ENCODE data around the gene ARAP1.

Gene ARAP1

GRCh38 chr11:72724851-72725723 lies 27.1 kb downstream of the ARAP1 start:
- no peak for DNase-seq (ENCODE audit: low read depth, low spot score)

DNA sequence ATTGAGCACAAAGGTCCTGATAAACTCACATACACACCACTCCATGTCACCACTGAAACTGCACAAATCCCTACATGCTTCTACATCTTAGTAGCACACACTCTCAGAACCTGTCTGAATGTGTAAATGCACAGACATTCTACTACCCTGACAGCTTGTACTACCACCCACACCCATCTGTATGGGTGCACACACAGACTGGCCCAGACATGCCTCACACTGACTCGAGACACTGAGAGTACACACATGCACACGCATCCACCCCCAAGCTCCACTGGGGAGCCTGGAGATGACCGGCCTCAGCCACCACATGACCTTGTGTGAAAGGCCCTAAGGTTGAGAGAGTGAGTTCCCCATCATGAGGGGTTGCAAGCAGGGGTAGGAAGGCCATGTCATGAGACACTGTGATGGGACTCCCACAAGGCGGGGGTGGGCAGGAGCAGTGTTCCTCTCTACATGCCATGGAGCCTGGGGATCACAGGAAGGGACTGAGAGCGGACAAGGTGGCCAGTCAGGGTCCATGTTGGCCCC lies 28.1 kb downstream of the ARAP1 start:
- no peak for DNase-seq (ENCODE audit: low read depth, low spot score)

GRCh38 chr11:72723508-72723907 lies 28.7 kb downstream of the ARAP1 start:
- DNase-seq (ENCODE audit: low read depth, low spot score) = no peak

DNA sequence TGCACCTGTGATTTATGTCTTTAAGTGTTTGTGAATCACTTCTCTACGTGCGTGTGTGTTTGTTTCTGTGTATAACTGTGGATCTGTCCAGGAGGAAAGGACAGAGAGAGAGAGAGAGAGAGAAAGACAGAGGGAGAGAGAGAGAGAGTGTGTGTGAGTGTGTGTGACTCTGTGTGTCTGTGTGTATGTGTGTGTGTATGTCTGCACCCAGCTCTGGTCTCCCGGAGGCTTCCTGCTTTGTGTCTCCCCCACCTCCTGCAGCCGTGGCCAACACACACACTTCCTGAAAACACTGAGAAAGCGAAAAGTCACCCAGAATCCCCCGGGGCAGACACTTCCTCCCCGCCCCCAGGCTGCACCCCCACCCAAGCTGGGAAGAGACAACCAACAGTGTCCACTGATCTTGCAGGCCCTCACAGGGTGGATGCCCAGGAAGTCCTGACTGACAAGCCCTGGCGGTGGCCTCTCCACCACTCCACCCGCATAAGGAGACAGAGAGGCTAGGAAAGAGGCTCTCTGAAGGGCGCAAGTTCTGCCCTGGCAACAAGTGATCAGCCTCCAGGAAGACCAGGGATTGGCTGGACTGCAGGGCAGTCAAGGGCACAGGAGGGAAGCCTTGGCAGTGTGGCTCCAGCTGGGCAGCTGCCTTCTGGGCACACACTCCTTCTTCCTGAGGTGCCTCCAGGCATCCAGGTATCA lies 30.0 kb downstream of the ARAP1 start:
- no peak for DNase-seq (ENCODE audit: low read depth, low spot score)

DNA sequence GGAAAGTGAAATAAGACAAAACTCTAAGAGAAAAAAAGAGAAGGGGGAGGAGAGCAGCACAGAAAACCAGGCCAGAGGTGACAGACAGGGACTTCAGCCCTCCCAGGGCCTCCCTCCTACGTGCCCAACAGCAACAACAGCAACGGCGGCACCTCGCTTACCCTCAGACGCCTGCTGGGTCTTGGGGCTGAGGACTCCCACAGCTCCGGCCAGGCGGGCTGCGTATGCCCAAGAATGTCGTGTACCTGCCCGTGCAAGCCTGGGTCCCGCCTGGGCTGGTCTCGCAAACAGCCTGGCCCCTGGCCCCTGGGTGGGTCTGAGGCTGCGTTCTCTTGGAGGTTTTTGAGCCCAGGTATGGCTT lies 30.5 kb downstream of the ARAP1 start:
- no peak for DNase-seq (ENCODE audit: low read depth, low spot score)

GRCh38 chr11:72721276-72721675 lies 30.9 kb downstream of the ARAP1 start:
- no peak for DNase-seq (ENCODE audit: low read depth, low spot score)

DNA sequence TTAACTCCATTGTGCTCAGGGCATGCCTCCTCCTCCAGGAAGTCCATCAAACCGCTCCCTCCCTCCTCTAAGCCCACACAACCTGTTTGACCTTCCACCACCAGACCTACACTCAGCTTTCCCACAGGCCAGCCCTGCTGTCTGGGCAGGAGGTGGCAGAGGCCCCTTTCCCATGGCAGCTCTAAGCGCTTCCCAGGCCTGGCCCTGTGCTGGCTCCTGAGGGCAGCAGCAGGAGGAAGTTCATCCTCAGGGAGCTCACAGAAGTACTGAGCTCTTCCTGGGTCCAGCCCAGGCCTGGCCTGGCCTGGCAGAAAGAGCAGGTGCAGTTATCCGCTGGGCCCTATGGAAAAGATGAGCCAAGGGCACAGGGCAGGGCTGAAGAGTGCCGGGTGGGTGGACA lies 31.4 kb downstream of the ARAP1 start:
- DNase-seq (ENCODE audit: low read depth, low spot score) = no peak

DNA sequence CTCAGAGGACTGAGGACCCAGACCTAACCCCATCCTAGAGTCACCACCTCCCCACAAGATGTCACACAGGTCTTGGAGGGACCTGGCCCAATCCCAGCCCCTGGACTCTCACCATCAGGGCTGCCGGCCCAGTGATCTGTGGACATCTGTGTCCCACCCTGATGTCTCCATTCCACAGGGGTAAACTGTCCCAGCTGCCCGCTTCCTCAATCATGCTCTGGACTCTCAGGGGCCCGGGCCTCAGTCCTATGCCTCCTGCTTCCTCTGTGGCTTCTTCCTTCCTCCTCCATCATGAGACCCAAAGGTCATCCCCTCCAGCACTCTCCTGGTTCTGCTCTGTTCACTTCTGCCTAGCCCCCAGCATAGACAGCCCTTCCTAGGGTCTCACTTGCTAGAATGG lies 32.2 kb downstream of the ARAP1 start:
- no peak for DNase-seq (ENCODE audit: low read depth, low spot score)

DNA sequence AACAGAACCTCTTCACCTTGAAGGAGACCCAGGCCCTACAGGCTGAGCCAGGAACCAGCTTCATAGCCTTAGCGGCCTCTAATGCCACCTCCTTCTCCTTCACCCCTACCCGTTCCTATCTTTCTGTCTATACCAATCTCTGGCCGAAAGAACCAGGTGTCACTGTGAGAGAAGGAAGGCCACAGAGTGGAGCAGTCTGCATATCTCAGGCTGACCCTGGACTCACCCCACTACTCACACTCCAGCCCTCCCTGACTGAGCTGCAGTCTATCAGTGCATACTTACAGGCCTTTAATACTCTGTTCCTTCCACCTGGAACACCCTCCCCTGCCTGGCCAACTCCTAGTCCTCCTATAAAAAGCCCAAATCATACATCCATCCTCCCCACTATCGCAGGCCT lies 32.7 kb downstream of the ARAP1 start:
- no peak for DNase-seq (ENCODE audit: low read depth, low spot score)

GRCh38 chr11:72719144-72719543 lies 33.1 kb downstream of the ARAP1 start:
- DNase-seq (ENCODE audit: low read depth, low spot score) = no peak

- DNase-seq (ENCODE audit: low read depth, low spot score) = no peak
Measured at GRCh38 chr11:72718101-72718501, 34.1 kb downstream of the ARAP1 start.

DNA sequence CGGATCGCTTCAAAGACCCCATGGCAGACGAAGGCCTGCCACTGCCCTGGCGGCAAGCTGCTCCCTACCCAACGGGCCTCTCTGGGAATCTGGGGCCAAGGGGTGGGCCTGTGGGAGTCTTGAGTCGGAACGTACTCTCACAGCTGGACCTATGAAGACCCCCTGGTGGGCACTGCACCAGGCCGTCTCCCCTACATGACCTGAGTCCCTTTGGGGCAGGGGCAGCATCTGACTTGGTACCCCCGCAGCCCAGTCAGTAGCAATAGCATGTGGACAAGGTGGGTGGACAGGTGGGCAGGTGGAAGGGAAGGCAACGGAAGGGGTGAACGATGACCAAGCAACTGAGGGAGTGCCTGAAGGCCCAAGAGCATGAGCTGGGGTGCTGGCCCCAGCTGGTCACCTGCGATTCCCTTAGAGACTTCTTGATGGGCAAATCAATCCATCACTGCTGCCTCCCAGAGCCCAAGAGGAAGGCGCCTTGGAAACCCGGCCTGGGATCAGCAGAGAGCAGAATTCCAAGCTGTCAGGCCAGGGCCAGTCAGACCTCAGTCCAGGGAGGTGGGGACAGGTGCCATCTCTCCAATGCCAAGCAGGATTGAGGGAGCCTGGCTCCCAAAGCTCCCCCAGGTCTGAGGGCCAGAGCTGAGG lies 35.3 kb downstream of the ARAP1 start:
- DNase-seq (ENCODE audit: low read depth, low spot score) = no peak

DNA sequence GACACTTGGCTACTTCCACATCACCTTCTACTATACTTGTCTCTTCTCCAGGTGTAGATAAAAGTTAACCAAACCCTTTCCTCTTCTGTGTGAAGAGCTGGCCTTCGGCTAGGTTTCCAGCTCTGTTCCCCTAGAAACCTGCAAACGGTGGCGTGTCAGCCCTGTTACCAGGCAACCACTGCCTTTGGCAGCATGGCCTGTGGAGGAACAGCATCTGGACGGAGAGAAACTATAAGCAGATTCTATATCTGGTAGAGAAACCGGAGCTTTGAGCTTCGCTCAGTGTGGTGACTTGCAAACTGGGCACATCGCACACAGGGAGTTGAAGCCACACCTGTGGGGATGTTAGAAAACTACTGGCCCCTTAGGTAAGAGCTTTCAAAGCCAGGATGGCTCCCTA lies 35.9 kb downstream of the ARAP1 start:
- no peak for DNase-seq (ENCODE audit: low read depth, low spot score)

- DNase-seq (ENCODE audit: low read depth, low spot score) = no peak
Measured at GRCh38 chr11:72712841-72713240, 39.4 kb downstream of the ARAP1 start.

- no peak for DNase-seq (ENCODE audit: low read depth, low spot score)
Measured at GRCh38 chr11:72712168-72712751, 39.9 kb downstream of the ARAP1 start.

- DNase-seq (ENCODE audit: low read depth, low spot score) = no peak
Measured at GRCh38 chr11:72711141-72711540, 41.1 kb downstream of the ARAP1 start.

DNA sequence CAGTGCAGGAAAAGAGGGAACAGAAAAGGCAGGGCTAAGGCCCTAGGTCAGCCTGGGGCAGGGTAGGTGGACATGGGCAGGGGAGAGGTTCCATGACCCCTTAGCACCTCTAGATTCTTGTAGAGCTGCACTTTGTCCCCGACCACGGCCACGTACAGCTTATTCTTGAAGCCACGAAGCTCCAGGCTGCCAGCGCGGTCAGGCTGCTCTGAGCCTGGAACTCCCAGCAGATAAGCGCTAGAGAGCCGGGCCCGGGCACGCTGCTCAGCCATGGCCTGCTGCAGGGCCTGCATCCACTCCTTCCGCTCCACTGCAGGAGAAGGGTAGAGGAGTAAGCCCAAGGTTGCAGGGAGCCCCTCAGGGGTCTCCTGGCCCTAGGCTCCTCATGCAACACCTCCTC lies 41.9 kb downstream of the ARAP1 start:
- DNase-seq (ENCODE audit: low read depth, low spot score) = no peak

DNA sequence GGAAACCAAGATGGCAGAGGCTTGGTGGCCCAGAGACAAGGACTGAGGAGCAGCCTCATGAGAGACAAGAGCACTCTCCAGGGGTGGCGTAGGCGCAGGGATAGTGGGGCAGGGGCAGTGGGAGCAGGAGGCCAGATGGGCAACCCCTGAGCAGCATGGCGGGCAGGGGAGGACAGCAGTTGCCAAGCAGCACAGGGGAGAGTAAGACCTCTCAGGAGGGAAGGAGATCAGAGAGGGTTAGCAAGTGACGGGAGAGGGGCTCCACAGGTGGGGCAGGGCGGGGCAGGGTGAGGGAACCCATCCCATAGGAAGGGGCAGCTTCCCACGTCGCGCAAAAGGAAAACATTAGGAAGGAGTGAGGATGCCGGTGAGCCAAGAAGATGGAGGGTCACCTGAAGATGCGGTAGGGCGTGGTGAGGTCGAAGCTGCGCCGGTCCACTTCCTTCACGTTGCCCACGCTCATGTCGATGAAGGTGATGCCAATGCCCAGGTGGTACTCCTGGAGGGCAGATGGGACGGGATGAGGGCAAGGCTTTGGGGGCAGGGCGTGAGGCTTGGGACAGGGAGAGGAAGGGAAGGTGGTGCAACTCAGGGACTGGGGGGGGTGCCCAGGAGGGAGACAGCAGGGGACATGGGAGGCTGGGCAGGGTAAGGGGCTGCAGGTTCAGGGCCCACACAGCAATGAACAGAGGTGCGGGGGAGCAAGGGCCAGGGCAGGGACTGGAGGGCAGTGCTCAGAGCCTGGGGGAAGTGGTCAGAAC lies 42.5 kb downstream of the ARAP1 start:
- DNase-seq (ENCODE audit: low read depth, low spot score) = no peak

- no peak for DNase-seq (ENCODE audit: low read depth, low spot score)
Measured at GRCh38 chr11:72707032-72707431, 45.2 kb downstream of the ARAP1 start.

GRCh38 chr11:72706579-72706978 lies 45.6 kb downstream of the ARAP1 start:
- no peak for DNase-seq (ENCODE audit: low read depth, low spot score)

Data from iPS DF 19.7 (cell line).